K562 (cell line): ENCODE measurements around the gene TMEM95. TPM values are rescaled to one million over a fixed set of nuclear protein-coding genes. Genes with fewer than 3 reads are reported as not detected.

Source experiments
- CBX1 ChIP-seq: sonication (generic); IDR thresholded peaks from 2 replicates; pipeline ENCODE4 v1.6.1; 2016; ENCODE audit warnings: antibody characterized with exemption, low read depth, mild to moderate bottlenecking
- CCAR2 ChIP-seq: fragments of 200-400 bp; formaldehyde crosslinking; IDR thresholded peaks from 2 replicates; pipeline ENCODE4 v1.6.1; 2017; ENCODE audit warnings: mild to moderate bottlenecking, low read depth, low read length
- HMGN3 ChIP-seq: IDR thresholded peaks from 2 replicates; pipeline ENCODE4 v1.6.1; 2011; ENCODE audit warnings: borderline replicate concordance, low read depth, mild to moderate bottlenecking, mixed read lengths, low read length; ENCODE audit not compliant: insufficient read length; ENCODE audit errors: extremely low read depth
- KAT7 ChIP-seq: sonication (generic); formaldehyde crosslinking; IDR thresholded peaks from 2 replicates; pipeline ENCODE4 v1.8.0; 2022; ENCODE audit warnings: missing genetic modification reagents, mild to moderate bottlenecking, borderline replicate concordance
- PRMT5 ChIP-seq: sonication (generic); formaldehyde crosslinking; IDR thresholded peaks from 2 replicates; pipeline ENCODE4 v1.5.0; 2020; ENCODE audit warnings: missing genetic modification reagents
- SRSF1 ChIP-seq: fragments of 200-400 bp; formaldehyde crosslinking; IDR thresholded peaks from 2 replicates; pipeline ENCODE4 v1.6.1; 2017; ENCODE audit warnings: mild to moderate bottlenecking, low read depth, low read length, moderate library complexity
- TAF9B ChIP-seq: fragments of 450-650 bp; IDR thresholded peaks from 2 replicates; pipeline ENCODE4 v1.6.1; 2018; ENCODE audit warnings: mild to moderate bottlenecking; ENCODE audit not compliant: partially characterized antibody
- ZNF766 ChIP-seq: fragments of 200-800 bp; sonication (Bioruptor generic); conservative IDR thresholded peaks from 2 replicates; pipeline ENCODE4 v1.6.1; 2016; ENCODE audit warnings: missing genetic modification characterization, missing compliant biosample characterization
- polyA plus RNA-seq, 8 experiments: library from polyadenylated mRNA; depleted of rRNA in 4 of 8; stranded (reverse) in 5 of 8; unstranded in 3 of 8; fragments of >200 nt; fragmentation: Nextera tagmentation in 2 of 8; fragmentation: Illumina TruSeq in 1 of 8; extraction: Ambion mirVana in 2 of 8; extraction: Trizol in 1 of 8; gene quantifications; 2 replicates each; pipeline versions ENCODE4 v1.2.1 to v1.2.3, GENCODE V29; 2011 to 2014; ENCODE audit warnings: inconsistent platforms in 1 of 8, missing spikeins in 1 of 8
- total RNA-seq, 7 experiments: library from RNA; depleted of rRNA in 6 of 7; stranded (reverse); fragments of >200 nt in 6 of 7; fragmentation: Illumina TruSeq in 2 of 7; extraction: Trizol in 2 of 7; gene quantifications; 2 replicates each; pipeline versions ENCODE4 v1.2.1 to v1.2.3, GENCODE V29; 2011 to 2021; ENCODE audit warnings: low replicate concordance in 1 of 7
- TF ChIP-seq, protein P1 (sequence below), 2 experiments: fragments of 450-650 bp in 1 of 2; sonication (generic) in 1 of 2; formaldehyde crosslinking in 1 of 2; IDR thresholded peaks; 2 replicates each; pipeline versions ENCODE4 v1.7.1 to v1.9.0; 2016 to 2022; ENCODE audit warnings: inconsistent platforms in 1 of 2, mild to moderate bottlenecking in 1 of 2, missing genetic modification reagents in 1 of 2
- TF ChIP-seq, protein P2 (sequence below): fragments of 200-800 bp; sonication (Bioruptor generic); IDR thresholded peaks from 2 replicates; pipeline ENCODE4 v1.6.1; 2017; ENCODE audit warnings: missing genetic modification characterization, missing compliant biosample characterization
- TF ChIP-seq, protein P3 (sequence below): fragments of 450-650 bp; IDR thresholded peaks from 2 replicates; pipeline ENCODE4 v1.7.0; 2016; ENCODE audit warnings: borderline replicate concordance
- TF ChIP-seq, protein P4 (sequence below): fragments of 450-650 bp; IDR thresholded peaks from 2 replicates; pipeline ENCODE4 v1.6.1; 2014; ENCODE audit warnings: low read depth, mild to moderate bottlenecking, moderate library complexity, borderline replicate concordance

Gene TMEM95
- total and polyA plus RNA-seq, 9 of the 15 experiments (the other 6 are each of a cell fraction or from before 2014, with no cell fraction given), result not detected

DNA sequence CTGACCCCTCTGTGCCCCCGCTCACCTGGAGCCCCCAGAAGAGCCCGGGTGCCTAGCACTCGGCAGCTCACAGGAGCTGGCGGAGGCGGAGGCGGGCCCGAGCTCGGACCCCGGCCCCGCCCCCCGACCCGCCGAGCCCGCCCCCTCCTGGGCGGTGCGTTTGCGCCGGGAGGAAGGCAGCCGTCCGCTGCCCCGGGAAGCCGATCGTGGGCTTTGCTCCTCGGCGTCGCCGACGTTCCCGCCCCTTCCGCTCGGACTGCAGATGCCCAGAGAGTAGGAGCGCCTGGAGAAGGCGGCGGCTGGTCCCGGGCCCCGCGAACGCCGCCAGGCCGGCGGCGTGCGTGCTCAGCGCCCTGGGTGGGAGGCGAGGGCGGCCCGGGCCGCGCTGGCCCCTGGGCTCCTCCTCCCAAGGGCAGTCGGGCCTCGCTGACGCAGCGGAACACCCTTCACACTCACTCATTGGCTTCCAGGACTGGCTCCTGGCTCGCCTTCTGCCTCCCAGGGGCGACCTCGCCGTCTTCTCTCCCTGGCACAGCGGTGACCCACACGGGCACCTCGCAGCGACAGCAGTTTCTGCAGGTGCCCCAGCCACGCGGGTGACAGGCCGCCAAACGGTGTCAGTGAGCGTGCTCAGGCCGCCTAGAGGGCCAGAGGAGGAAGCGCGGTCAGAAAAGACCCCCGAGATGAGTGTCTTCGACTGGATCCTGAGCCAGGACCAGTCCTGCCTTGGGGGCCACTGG lies 39.7 kb downstream of the TMEM95 start, which contains the start of gene PLSCR3 (continued):
- TF ChIP-seq, protein P1, sequence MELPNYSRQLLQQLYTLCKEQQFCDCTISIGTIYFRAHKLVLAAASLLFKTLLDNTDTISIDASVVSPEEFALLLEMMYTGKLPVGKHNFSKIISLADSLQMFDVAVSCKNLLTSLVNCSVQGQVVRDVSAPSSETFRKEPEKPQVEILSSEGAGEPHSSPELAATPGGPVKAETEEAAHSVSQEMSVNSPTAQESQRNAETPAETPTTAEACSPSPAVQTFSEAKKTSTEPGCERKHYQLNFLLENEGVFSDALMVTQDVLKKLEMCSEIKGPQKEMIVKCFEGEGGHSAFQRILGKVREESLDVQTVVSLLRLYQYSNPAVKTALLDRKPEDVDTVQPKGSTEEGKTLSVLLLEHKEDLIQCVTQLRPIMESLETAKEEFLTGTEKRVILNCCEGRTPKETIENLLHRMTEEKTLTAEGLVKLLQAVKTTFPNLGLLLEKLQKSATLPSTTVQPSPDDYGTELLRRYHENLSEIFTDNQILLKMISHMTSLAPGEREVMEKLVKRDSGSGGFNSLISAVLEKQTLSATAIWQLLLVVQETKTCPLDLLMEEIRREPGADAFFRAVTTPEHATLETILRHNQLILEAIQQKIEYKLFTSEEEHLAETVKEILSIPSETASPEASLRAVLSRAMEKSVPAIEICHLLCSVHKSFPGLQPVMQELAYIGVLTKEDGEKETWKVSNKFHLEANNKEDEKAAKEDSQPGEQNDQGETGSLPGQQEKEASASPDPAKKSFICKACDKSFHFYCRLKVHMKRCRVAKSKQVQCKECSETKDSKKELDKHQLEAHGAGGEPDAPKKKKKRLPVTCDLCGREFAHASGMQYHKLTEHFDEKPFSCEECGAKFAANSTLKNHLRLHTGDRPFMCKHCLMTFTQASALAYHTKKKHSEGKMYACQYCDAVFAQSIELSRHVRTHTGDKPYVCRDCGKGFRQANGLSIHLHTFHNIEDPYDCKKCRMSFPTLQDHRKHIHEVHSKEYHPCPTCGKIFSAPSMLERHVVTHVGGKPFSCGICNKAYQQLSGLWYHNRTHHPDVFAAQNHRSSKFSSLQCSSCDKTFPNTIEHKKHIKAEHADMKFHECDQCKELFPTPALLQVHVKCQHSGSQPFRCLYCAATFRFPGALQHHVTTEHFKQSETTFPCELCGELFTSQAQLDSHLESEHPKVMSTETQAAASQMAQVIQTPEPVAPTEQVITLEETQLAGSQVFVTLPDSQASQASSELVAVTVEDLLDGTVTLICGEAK (IDR thresholded peaks at IDR 0.05), result no peak
- TF ChIP-seq, protein P1 (CRISPR knock-in tag; IDR thresholded peaks at IDR 0.05), result no peak
- TF ChIP-seq CBX1 (peak; percentile 47; the same call in 1 of the 2 replicates), SRSF1 (no peak), TAF9B (no peak), HMGN3 (peak; percentile 52), CCAR2 (no peak), ZNF766 (CRISPR knock-in tag) (no peak), KAT7 (peak; percentile 67; the same call in 1 of the 2 replicates), PRMT5 (CRISPR knock-in tag) (no peak)
- TF ChIP-seq, protein P2, sequence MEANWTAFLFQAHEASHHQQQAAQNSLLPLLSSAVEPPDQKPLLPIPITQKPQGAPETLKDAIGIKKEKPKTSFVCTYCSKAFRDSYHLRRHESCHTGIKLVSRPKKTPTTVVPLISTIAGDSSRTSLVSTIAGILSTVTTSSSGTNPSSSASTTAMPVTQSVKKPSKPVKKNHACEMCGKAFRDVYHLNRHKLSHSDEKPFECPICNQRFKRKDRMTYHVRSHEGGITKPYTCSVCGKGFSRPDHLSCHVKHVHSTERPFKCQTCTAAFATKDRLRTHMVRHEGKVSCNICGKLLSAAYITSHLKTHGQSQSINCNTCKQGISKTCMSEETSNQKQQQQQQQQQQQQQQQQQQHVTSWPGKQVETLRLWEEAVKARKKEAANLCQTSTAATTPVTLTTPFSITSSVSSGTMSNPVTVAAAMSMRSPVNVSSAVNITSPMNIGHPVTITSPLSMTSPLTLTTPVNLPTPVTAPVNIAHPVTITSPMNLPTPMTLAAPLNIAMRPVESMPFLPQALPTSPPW (CRISPR knock-in tag), result 0 out of 2 replicates have a peak, but pooled peaks have one; percentile 38
- TF ChIP-seq, protein P3, sequence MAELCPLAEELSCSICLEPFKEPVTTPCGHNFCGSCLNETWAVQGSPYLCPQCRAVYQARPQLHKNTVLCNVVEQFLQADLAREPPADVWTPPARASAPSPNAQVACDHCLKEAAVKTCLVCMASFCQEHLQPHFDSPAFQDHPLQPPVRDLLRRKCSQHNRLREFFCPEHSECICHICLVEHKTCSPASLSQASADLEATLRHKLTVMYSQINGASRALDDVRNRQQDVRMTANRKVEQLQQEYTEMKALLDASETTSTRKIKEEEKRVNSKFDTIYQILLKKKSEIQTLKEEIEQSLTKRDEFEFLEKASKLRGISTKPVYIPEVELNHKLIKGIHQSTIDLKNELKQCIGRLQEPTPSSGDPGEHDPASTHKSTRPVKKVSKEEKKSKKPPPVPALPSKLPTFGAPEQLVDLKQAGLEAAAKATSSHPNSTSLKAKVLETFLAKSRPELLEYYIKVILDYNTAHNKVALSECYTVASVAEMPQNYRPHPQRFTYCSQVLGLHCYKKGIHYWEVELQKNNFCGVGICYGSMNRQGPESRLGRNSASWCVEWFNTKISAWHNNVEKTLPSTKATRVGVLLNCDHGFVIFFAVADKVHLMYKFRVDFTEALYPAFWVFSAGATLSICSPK, result no peak
- TF ChIP-seq, protein P4, sequence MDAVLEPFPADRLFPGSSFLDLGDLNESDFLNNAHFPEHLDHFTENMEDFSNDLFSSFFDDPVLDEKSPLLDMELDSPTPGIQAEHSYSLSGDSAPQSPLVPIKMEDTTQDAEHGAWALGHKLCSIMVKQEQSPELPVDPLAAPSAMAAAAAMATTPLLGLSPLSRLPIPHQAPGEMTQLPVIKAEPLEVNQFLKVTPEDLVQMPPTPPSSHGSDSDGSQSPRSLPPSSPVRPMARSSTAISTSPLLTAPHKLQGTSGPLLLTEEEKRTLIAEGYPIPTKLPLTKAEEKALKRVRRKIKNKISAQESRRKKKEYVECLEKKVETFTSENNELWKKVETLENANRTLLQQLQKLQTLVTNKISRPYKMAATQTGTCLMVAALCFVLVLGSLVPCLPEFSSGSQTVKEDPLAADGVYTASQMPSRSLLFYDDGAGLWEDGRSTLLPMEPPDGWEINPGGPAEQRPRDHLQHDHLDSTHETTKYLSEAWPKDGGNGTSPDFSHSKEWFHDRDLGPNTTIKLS, result peak; percentile 48; the same call in 1 of the 2 replicates
